Activated CD8-positive, alpha-beta memory T cell treated with anti-CD3 and anti-CD28 coated beads for 48 hours (primary cell): ENCODE results near the gene RASA2.
"Not testable (repeated sequence)": the region's sequence is repeated elsewhere in the genome, so short reads cannot be mapped to it uniquely, and the experiment has no call there.

Experiments used
- DNase-seq, 3 experiments: peaks; one replicate each; pipeline ENCODE4 v3.0.0-alpha.2; 2020; ENCODE audit warnings: low read depth in 2 of 3, low spot score in 2 of 3

RASA2 gene

GRCh38 chr3:141532609-141533008 is 45.8 kb downstream of the RASA2 start:
- no peak for DNase-seq

GRCh38 chr3:141536017-141536416 is 49.2 kb downstream of the RASA2 start:
- not testable (repeated sequence) for DNase-seq

GRCh38 chr3:141537856-141538255 is 51.0 kb downstream of the RASA2 start:
- DNase-seq, result no peak

- DNase-seq, result no peak
Measured at GRCh38 chr3:141538568-141539240, 51.9 kb downstream of the RASA2 start.

- DNase-seq, result no peak
Measured at GRCh38 chr3:141539431-141540187, 52.8 kb downstream of the RASA2 start.

GRCh38 chr3:141540531-141540930 is 53.7 kb downstream of the RASA2 start:
- no peak for DNase-seq

GRCh38 chr3:141542202-141542969 is 55.6 kb downstream of the RASA2 start:
- DNase-seq, result no peak

GRCh38 chr3:141542989-141543388 is 56.2 kb downstream of the RASA2 start:
- no peak for DNase-seq

GRCh38 chr3:141544697-141545096 is 57.9 kb downstream of the RASA2 start:
- no peak for DNase-seq

- DNase-seq, result no peak
Measured at GRCh38 chr3:141546081-141546480, 59.3 kb downstream of the RASA2 start.

- DNase-seq, result no peak
Measured at GRCh38 chr3:141546586-141546985, 59.8 kb downstream of the RASA2 start.

GRCh38 chr3:141547791-141548190 is 61.0 kb downstream of the RASA2 start:
- no peak for DNase-seq

- no peak for DNase-seq
Measured at GRCh38 chr3:141550926-141551665, 64.3 kb downstream of the RASA2 start.

- DNase-seq, result no peak
Measured at GRCh38 chr3:141552440-141552991, 65.7 kb downstream of the RASA2 start.

- no peak for DNase-seq
Measured at GRCh38 chr3:141553055-141553454, 66.2 kb downstream of the RASA2 start.

- DNase-seq, result no peak
Measured at GRCh38 chr3:141556034-141556433, 69.2 kb downstream of the RASA2 start.

- DNase-seq, result no peak
Measured at GRCh38 chr3:141557961-141558706, 71.3 kb downstream of the RASA2 start.

- no peak for DNase-seq
Measured at GRCh38 chr3:141561426-141562034, 74.7 kb downstream of the RASA2 start.

- DNase-seq, result no peak
Measured at GRCh38 chr3:141564241-141564640, 77.4 kb downstream of the RASA2 start.

GRCh38 chr3:141570068-141570467 is 83.2 kb downstream of the RASA2 start:
- no peak for DNase-seq
